Esophagus squamous epithelium (tissue), 4 donors: ENCODE results near the gene ZFP92.

ENCODE experiments used
- POLR2A ChIP-seq, 4 donors: fragments of 450-650 bp; IDR thresholded peaks; one replicate each; pipeline ENCODE4 v1.6.1; 2017; ENCODE audit warnings: antibody characterized with exemption in 4 of 4, mild to moderate bottlenecking in 4 of 4, moderate library complexity in 3 of 4
- TF ChIP-seq, protein P1 (sequence below), 6 experiments: fragments of 450-650 bp in 4 of 6; fragments of 200-600 bp in 2 of 6; sonication (generic) in 2 of 6; IDR thresholded peaks; one replicate each; pipeline ENCODE4 v1.5.1; 2016 to 2019; ENCODE audit warnings: antibody characterized with exemption in 6 of 6, mild to moderate bottlenecking in 4 of 6, moderate library complexity in 4 of 6

- TF ChIP-seq, protein P1, sequence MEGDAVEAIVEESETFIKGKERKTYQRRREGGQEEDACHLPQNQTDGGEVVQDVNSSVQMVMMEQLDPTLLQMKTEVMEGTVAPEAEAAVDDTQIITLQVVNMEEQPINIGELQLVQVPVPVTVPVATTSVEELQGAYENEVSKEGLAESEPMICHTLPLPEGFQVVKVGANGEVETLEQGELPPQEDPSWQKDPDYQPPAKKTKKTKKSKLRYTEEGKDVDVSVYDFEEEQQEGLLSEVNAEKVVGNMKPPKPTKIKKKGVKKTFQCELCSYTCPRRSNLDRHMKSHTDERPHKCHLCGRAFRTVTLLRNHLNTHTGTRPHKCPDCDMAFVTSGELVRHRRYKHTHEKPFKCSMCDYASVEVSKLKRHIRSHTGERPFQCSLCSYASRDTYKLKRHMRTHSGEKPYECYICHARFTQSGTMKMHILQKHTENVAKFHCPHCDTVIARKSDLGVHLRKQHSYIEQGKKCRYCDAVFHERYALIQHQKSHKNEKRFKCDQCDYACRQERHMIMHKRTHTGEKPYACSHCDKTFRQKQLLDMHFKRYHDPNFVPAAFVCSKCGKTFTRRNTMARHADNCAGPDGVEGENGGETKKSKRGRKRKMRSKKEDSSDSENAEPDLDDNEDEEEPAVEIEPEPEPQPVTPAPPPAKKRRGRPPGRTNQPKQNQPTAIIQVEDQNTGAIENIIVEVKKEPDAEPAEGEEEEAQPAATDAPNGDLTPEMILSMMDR (IDR thresholded peaks at IDR 0.05), result no peak
- TF ChIP-seq POLR2A (IDR thresholded peaks at IDR 0.05), result no peak
Observed at GRCh38 chrX:153370293-153371055, 40.8 kb upstream of the ZFP92 start.
